ENCODE data around the gene PERCC1.

DNA sequence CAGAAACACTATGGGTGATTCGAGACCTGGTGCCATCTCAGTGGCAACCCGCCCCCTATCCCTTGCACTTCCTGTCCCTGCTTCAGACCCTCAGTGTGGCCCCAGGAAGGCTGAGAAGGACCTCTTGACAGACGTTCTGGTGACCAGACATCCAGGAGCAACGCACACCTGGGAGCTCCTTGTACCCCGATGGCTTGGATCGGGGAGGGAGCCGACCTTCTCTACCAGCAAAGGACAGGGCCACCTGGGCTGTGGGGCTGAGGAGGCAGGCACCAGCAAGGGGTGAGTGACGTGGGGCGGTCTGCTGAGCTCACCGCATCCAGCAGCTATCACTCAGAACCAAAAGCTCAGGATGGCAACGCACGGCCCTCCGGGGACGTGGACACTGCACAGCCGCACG lies 43.5 kb upstream of the PERCC1 start:
- TF ChIP-seq CTCF (IDR thresholded peaks at IDR 0.05) = no peak
- TF ChIP-seq POLR2A (IDR thresholded peaks at IDR 0.05) = no peak
- no peak for TF ChIP-seq POLR2AphosphoS5 (IDR thresholded peaks at IDR 0.05)
